DND-41 (cell line): ENCODE data around the gene COBL.

Source experiments
- ATAC-seq: fragments of 200-7000 bp; cut with Tn5 transposase; 3 replicates; pipeline ENCODE4 v1.9.1; 2021; ENCODE audit warnings: low read depth; ENCODE audit not compliant: insufficient read depth
- DNase-seq: peaks from one replicate; pipeline ENCODE4 v3.0.0-alpha.2; 2020
- H2AFZ ChIP-seq: 2 replicates; pipeline ENCODE4 v1.6.0; 2012; ENCODE audit warnings: low read depth, low read length
- H3K27ac ChIP-seq: 2 replicates; pipeline ENCODE4 v1.5.1; 2012; ENCODE audit warnings: low read length, inconsistent platforms
- H3K27me3 ChIP-seq: fragments of 200-600 bp; sonication (generic); 2 replicates; pipeline ENCODE4 v1.6.0; 2012; ENCODE audit warnings: low read length, mild to moderate bottlenecking, inconsistent platforms; ENCODE audit not compliant: insufficient read depth, poor library complexity
- H3K36me3 ChIP-seq: 2 replicates; pipeline ENCODE4 v1.5.1; 2012; ENCODE audit warnings: low read length, inconsistent platforms; ENCODE audit not compliant: insufficient read depth
- H3K4me1 ChIP-seq: 2 replicates; pipeline ENCODE4 v1.5.1; 2012; ENCODE audit warnings: mild to moderate bottlenecking, low read length; ENCODE audit not compliant: insufficient read depth
- H3K4me2 ChIP-seq: 2 replicates; pipeline ENCODE4 v1.6.0; 2012; ENCODE audit warnings: mild to moderate bottlenecking, moderate library complexity, low read length, inconsistent platforms; ENCODE audit not compliant: insufficient read depth
- H3K4me3 ChIP-seq, 2 experiments: fragments of 200-600 bp in 1 of 2; shearing (Covaris generic) in 1 of 2; 2 replicates each; pipeline ENCODE4 v1.5.1; 2012 to 2016; ENCODE audit warnings: inconsistent platforms in 2 of 2, low read length in 2 of 2, mild to moderate bottlenecking in 2 of 2, low read depth in 1 of 2, moderate library complexity in 1 of 2
- H3K79me2 ChIP-seq: 2 replicates; pipeline ENCODE4 v1.6.0; 2012; ENCODE audit warnings: low read length, inconsistent platforms; ENCODE audit not compliant: insufficient read depth
- H3K9ac ChIP-seq: 2 replicates; pipeline ENCODE4 v1.6.0; 2012; ENCODE audit warnings: low read depth, mild to moderate bottlenecking, inconsistent platforms, low read length, moderate library complexity
- H3K9me3 ChIP-seq: 2 replicates; pipeline ENCODE4 v1.5.1; 2012; ENCODE audit warnings: low read length, moderate library complexity, mild to moderate bottlenecking, inconsistent platforms; ENCODE audit not compliant: insufficient read depth, severe bottlenecking
- H4K20me1 ChIP-seq: 2 replicates; pipeline ENCODE4 v1.6.0; 2012; ENCODE audit warnings: low read length; ENCODE audit not compliant: insufficient read depth
- CTCF ChIP-seq: IDR thresholded peaks from 2 replicates; pipeline ENCODE4 v1.5.1; 2012; ENCODE audit warnings: borderline replicate concordance, low read length, moderate library complexity, mild to moderate bottlenecking; ENCODE audit not compliant: poor library complexity, severe bottlenecking; ENCODE audit errors: extremely low read depth
- EZH2 ChIP-seq: IDR thresholded peaks from 3 replicates; pipeline ENCODE4 v1.6.1; 2012; ENCODE audit warnings: borderline replicate concordance, low read depth, mild to moderate bottlenecking, moderate library complexity, low read length, inconsistent platforms; ENCODE audit not compliant: severe bottlenecking

Gene COBL

GRCh38 chr7:51138123-51139085 is 178.2 kb downstream of the COBL start:
- TF ChIP-seq CTCF (no peak), EZH2 (no peak)
- no peaks in the 10 kb centered on the region for H3K79me2 ChIP-seq
- H3K9ac ChIP-seq: no peak overlapping the region
- H3K4me1 ChIP-seq: no peaks in the 10 kb centered on the region
- ATAC-seq (no peak), DNase-seq (no peak)
- no peaks in the 10 kb centered on the region for H4K20me1 ChIP-seq
- peaks cover 11% of the 10 kb centered on the region for H3K27me3 ChIP-seq
- H3K9me3 ChIP-seq: no peaks in the 10 kb centered on the region
- no peak overlapping the region for H3K4me3 ChIP-seq
- H3K4me2 ChIP-seq: no peak overlapping the region
- no peak overlapping the region for H3K27ac ChIP-seq
- H2AFZ ChIP-seq: no peak overlapping the region
- no peaks in the 10 kb centered on the region for H3K36me3 ChIP-seq

GRCh38 chr7:51135576-51135975 is 181.0 kb downstream of the COBL start:
- H3K9ac ChIP-seq: no peak overlapping the region
- no peak overlapping the region for H2AFZ ChIP-seq
- no peaks in the 10 kb centered on the region for H4K20me1 ChIP-seq
- H3K36me3 ChIP-seq: no peaks in the 10 kb centered on the region
- peaks cover 4% of the 10 kb centered on the region for H3K27me3 ChIP-seq
- no peaks in the 10 kb centered on the region for H3K79me2 ChIP-seq
- no peaks in the 10 kb centered on the region for H3K4me1 ChIP-seq
- TF ChIP-seq EZH2 (no peak), CTCF (no peak)
- ATAC-seq (no peak), DNase-seq (no peak)
- H3K4me2 ChIP-seq: no peak overlapping the region
- no peak overlapping the region for H3K27ac ChIP-seq
- H3K9me3 ChIP-seq: no peaks in the 10 kb centered on the region
- H3K4me3 ChIP-seq: no peak overlapping the region

- Histone ChIP-seq H4K20me1 (no peaks in the 10 kb centered on the region), H3K9ac (no peak overlapping the region), H3K4me3 (no peak overlapping the region), H3K36me3 (no peaks in the 10 kb centered on the region), H3K27me3 (no peaks in the 10 kb centered on the region), H2AFZ (no peak overlapping the region), H3K9me3 (no peaks in the 10 kb centered on the region), H3K27ac (no peak overlapping the region), H3K4me2 (no peak overlapping the region), H3K79me2 (no peaks in the 10 kb centered on the region), H3K4me1 (no peaks in the 10 kb centered on the region)
- ATAC-seq (no peak), DNase-seq (no peak)
- TF ChIP-seq EZH2 (no peak), CTCF (no peak)
Observed at GRCh38 chr7:51134013-51134441, 182.6 kb downstream of the COBL start.
